HG02588 (cell line): ENCODE results near the gene NDUFAF8.

Experiments used
- ATAC-seq: cut with Tn5 transposase; IDR thresholded peaks from one replicate; pipeline ENCODE4 v1.9.1; 2021; ENCODE audit warnings: mild to moderate bottlenecking, moderate library complexity; ENCODE audit not compliant: unreplicated experiment

NDUFAF8 gene

DNA sequence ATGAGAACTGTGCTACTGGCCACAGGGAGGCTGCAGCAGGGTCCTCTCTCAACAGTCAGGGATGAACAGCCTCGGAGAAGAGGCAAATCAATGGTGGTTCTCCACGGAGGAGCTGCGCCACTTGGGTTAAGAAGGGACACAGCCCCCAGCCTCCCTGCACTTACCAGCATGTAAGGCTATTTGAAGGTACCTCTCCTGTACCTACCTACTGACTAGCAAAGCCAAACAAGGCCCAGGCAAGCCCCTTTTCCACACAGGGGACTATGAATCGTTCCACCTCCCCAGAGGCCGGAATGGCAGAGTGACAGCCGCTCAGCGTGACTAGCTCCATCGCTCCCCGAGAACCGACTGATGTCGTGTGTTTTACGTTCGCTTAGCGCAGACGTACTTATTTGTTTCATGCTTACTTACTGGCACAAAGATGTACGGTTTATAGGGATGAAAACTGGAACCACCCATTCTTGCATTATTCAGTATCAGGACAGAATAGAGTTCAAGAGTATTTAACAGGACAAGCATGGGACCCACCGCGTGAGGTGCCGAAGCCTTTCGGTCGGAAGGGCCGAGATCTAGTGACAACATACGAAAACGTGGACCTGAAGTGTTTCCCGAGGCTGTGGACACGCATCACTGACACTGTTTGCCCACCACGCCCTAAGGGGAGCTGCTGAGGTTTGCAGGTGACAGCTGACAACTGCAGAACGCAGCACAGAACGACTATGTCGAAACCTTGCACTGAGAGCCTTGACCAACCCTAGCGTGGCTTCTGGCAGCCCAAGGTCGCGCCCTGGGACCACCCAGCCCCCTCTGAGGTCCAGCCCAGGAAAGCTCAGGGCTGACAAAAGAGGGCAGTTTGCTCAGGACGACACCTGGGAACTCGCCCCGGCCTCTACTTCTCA, 1.3 kb upstream of the NDUFAF8 start:
- ATAC-seq: no peak

DNA sequence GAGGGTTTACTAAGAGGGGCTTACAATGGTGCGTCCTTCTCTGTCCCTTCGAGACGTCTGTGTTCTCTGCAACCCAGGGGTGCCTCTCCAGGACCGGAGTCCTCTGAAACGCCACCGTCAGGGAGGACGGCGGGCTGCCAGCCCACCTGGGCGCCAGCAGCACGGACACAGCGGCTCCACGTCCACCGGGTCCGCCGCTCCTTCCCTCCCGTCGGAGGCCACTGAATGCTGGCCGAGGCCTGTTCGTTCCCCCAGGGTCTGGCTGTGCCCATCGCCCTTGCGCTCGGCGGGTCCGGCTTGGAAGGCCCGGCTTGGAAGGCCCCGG, 666 bp upstream of the NDUFAF8 start:
- no peak for ATAC-seq

DNA sequence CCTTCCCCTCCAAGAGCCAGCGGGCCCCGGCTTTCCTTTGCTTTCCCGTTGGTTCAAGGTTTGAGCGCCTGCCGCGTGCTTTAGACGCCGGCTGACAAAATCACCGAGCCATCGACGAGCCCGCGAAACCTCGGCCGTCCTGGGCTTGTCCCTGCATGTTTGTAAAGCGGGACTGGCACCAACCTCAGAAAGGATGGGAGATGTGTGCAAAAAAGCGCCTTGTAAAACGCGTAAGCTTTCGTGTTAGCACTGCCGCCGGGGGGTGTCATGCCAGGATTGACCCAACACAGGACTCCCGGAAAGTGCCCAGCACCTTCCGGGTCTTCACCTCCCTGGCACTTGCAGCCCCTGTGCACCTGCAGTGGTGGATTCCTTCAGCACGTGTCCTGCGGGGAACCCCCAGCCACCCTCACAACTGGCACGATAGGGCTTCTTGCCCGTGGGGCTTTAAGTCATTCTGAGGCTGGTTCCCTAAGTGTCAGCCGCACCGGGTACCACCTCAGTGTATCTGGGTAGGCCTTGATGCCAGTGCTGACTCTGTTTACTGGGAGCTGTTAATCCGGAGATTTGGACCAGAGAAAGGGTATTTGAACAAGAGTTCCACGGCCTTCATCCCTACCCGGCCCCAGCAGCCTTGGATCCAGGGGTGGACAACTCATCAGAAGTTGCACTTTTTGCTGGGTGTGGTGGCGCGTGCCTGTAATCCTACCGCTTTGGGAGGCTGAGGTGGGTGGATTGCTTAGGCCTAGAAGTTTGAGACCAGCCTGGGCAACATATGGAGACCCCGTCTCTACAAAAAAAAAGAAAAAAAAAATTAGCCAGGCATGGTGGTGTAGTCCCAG, 817 bp downstream of the NDUFAF8 start:
- peak; percentile 1 for ATAC-seq

DNA sequence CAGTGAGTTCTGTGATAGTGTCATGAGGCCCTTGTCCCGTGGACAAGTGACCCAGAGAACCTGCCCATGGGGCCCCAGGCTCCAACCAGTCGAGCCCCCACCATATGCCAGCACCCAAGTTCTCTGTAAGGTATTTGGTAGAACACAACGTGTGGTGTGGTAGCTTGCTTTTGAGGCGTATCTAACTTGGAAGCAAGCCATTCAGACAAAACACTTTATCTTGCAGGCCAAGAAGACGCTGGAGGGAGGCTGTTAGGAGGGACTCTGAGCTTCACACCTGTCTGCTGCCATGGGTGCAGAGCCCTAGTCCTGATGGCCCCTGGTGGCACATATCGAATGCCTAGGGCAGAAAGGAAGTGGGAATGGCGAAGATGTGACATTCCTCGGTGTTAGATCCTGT, 1.6 kb downstream of the NDUFAF8 start:
- ATAC-seq: no peak

DNA sequence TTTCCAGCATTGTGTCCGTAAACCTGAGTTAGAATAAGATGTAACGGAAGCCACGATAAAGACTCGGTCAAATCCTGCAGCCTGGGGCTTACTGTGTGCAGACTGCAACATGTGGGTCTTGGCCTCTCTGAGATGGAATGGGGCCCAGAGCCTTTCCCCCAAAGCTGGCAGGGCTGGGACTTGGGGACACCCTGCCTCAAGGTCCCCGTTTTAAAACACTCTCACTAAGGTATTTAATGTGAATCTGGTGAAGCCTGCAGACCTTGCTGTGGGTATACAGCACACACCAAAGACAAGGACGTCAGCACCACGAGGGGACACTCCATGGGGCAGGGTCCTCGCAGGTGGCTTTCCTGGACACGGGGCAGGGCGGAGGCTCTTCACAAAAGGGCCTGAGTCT, 2.1 kb downstream of the NDUFAF8 start:
- no peak for ATAC-seq

DNA sequence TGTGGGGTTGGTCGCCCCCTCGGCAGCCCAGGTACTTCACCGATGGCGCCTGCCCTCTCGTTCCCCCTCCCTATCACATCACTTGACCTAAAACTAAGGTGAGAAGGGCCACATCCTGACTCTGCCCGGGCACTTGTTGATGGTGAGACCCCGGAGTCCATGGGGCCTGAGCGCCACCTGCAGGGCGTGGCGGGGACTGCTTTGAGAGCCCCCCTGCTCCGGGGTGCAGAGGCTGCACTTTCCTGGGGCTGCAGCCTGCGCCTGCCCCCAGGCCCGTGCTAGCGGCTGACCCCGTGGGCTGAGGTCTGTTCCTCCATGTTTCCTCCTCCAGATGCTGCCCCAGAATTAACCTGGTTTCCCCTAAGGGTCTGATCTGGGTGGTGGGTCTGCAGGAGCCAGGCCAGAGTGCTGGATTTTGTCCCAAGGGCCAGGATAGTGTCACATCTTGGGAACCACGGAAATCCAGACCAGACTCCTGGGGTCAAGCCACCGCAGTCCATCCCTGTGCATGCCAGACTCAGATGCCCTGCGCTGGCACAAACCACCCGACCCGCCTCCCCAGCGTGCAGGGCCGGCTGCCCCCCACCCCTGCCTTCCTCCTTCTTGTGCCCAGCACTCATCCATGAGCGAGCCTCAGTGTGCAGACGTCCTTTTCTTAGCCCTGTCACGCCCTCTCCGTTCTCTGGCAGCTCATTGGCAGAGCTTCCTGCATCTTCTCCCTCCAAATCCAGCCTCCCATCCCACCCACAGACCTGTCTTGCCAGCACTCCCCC, 2.7 kb downstream of the NDUFAF8 start:
- no peak for ATAC-seq

DNA sequence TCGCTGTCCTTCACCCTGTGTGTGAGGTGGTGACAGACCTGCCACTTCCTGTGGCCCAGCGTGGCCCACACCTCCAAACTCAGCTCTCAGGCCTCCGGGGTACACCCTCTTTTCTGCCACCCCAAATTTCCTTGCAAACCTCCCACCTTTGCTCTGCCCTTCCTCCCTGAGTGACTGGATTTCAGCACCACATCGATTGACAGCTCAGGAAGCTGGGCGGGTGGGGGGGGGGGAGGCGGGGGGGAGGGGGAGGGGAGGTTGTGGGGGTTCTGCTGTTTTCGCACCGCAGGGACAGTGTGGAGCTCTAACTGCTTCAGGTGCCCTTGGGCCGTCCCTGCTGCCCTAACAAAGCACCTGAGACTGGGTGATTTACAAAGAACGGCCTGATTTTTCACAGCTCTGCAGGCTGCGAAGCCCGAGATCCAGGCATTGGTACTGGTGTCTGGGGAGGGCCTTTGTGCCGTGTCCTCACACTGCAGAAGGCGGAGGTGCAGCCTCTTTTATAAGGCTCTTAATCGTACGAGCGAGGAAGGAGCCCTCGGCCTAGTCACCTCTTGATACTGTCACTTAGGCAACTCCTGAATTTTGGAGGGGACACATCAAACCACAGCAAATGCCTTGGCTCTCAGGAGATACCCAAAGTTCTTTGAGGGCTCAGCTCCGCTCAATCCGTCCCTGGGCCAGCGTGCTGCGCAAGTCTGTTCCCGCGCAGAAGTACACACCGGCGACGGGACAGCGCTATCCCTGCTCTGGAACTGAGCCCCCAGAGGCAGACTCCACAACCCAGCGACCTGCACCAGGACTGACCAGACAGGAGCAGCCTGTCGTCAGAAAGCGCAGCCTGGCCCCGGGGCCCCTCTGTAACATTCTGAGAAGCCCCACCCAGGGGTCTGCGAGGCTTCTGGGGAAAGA, 3.6 kb downstream of the NDUFAF8 start:
- ATAC-seq: no peak

DNA sequence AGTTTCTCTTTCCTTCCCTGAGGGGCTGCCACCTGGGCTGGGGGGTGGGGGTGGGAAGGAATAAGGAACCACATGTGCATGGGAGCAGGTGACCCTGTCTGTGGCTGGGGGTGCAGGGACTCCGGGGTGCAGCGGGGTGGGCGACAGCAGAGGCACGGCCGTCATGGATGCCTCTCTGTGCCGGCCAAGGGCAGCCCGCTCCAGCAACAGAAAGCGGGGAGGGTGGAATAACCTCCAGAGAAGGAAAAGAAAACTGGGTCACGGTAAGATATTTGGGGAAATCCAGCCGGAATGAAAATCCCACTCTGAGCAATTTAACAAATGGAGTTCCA, 4.2 kb downstream of the NDUFAF8 start:
- ATAC-seq: no peak

DNA sequence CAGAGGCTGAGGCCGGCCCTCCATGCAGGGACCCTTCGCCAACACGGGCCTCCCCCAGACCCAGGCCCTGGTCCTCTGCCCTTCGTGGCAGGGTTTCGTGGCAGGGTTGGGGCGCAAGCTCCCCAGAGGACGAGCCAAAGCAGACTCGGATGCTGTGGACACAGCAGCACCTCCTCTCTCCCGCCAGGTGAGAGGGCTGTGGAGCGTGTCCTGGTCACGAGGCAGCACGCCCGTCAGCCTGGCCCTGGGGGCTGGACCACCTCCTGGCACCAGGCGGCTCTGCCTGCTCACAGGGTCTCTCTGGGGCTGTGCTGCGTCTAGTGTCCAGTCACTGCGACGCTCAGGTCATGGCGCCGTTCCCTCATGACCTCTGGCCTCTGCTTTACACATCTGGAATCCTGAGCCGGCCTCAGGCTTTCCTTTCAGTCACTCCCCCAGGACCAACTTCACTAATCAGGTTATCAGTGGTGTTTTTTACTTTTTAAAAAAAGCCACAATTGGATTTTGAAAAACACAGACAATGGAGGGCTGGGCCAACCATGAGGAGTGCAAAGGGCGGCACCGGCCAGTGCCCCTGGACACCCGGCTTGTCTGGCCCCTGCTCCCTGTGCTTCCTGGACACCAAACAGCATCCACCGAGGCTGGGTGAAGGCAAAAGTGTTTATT, 5.4 kb downstream of the NDUFAF8 start:
- ATAC-seq: no peak

DNA sequence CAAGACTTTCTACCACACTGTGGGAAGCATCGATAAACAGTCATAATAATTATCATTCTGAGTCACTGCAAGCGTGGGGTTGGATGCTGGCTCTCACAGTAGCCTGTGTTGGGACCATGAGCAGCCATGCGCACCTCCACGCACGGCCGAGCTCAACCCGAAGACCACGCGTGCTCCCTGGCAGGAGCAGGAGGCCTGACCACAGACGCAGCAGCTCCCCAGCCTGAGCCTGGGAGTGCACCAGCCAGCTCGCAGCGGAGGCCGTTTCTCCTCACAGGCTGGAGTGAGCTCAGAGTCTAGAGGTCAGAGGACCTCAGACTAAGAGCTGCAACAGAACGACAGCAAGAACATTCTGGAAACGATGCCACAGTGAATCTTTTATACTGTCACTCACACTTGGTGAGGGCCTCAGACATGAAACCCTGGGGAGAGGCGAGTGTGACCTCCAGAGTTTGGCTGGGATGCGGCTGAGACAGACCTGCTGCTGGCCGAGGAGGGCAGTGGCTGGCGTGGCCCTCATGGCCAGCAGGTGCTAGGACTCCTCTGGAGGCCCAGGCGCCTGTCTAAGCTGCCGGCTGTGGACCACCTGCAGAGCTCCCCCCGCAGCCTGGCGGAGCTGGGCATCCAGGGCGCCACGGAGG, 6.0 kb downstream of the NDUFAF8 start:
- no peak for ATAC-seq

DNA sequence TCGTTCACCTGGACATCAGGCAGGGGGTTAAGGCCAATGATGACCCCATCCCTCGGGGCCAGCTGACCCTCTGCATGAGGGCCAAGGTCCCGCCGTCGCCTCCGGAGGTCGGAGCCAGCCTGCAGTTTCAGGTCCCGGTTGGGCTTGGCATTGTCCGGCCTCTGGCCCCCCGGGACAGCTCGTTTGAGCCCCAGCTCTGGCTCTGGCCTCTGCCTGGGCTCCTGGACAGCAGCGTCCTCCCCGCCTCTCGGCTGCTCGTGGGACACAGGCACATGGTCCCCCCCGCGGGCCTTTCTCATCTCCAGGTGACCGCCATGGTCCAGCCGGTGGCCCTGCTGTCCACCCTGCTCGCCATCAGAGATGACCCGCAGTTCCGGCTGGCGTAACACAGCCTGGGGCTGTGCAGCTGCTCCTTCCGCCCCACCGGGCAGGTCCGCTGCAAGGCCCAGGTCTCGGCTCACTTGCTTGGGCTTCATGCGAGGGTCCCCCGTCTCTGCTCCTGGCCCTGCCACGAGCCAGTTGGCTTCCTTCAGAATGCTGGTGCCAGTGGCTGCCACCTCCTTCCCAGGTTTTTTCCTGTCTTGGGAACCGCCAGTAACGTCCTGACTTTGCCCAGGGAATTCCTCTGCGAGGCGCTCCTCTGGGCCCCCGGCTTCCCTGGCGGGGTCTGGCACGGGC, 6.7 kb downstream of the NDUFAF8 start:
- no peak for ATAC-seq

DNA sequence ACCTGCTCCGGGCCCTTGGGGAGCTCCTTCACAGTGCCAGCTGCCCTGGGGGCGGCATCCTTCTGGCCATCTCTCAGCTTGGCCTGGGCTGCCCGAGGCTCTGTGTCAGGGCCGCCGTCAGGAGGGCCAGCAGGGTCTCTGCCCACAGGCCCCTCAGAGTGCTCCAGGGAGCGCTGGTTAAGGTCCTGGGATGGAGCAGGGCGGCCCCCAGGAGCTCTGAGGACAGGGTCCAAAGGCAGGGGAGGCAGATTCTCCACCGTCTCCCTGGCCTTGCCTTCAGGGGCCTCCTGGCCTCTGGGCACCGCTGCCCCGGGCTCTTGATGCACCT, 7.2 kb downstream of the NDUFAF8 start:
- no peak for ATAC-seq

DNA sequence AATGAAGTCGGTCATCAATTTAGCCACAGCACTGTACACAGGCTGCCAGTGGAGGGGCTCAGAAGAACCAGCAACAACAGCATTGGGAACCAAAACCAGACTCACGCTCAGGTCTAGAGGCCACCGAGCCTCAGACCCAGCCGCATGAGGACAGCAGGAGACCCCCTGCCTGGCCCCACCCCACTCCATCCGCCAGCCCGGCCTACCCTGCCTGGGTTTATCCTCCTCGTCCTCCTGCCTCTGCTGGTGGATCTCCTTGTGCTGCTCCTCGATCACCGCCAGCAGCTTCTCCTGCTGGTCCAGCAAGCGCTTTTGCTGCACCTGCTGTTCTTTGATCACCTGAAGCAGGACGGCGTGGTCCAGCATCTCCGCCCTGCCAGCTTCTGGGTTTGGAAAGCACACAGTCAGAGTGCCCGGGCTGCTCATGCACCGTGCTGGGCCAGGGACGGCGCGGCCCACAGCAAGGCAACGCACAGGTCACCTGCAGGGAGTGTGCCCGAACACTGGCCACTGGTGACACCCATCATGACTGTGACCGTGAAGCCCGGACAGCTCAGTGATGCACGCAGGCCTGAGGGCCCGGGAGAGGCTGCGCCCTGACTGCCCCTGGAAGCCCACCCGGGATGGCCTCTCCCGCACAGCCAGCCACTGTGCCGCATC, 7.7 kb downstream of the NDUFAF8 start:
- no peak for ATAC-seq

DNA sequence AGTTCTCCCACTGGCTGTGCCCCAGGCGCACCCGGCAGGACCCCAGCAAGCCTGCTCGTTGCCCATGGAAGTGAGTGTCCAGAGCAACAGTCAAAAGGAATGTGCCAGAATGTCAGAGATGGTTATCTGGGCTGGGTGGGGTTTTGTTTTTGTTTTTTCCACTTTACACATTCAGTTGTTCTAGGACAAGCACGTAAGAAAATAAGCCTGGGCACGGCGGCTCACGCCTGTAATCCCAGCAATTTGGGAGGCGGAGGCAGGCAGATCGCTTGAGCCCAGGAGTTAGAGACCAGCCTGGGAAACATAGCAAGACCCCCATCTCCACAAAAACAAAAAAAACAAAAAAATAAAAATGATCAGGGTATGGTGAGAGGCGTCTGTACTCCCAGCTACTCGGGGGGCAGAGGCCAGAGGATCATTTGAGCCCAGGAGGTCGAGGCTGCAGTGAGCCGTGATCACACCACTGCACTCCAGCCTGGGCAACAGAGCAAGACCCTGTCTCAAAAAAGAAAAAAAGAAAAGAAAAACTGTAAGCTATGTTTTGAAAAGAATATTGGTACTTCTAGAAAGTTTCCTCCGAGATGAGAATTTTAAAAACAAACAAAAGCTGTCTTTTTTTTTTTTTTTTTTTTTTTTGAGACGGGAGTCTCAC, 8.3 kb downstream of the NDUFAF8 start:
- no peak for ATAC-seq

DNA sequence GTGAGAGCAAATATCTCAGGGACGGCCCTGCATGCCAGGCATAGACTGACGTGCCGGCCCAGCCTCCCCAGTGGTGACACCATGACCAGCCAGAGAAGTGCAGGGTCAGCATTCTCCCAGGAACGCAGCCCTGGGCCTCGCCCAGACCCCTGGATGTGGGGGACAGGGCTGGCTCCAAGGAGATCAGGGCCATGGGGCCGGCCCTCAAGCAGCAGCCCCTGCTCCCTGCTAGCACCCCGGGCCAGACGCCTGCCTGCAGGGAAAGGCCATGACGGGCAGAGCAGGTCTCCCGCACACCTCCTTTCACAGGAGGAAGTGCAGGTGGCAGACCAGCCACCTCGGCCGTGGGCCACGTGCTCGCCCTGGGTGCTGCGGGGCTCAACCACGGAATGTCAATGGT, 9.5 kb downstream of the NDUFAF8 start:
- no peak for ATAC-seq

DNA sequence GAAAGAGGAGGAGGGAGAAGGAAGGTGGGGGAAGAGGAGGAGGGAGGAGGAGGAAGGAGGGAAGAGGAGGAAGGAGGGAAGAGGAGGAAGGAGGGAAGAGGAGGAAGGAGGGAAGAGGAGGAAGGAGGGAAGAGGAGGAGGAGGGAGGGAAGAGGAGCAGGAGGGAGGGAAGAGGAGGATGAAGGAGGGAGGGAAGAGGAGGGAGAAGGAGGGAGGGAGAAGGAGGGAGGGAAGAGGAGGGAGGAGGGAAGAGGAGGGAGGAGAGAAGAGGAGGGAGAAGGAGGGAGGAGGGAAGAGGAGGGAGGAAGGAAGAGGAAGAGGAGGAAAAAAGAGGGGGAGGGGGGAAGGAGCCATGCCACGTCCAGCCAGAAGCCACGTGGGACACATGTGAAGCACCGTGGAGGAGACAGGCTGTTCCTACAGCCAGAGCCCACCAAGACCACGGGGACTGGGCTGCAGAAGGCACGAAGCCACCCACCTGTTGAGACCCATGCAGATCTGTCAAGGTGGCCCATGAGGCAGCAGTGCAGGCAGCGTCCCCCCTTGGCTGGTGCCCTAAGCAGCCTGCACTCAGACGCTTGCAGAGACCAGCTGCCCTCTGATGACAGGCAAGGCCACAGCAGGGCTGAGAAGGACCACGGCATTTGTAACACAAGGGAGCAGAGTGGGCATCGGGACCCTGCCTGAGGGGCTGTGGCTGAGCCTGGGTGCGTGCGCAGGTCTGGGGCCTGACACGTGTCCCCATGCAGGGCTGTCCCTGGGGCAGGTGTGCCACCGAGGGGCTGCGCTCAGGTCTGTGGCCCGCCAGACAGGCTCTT, 10.3 kb downstream of the NDUFAF8 start:
- no peak for ATAC-seq
